ENCODE data around the gene PLS3.
A peak's percentile ranks its signal among the peaks of the same experiment; 100 is the strongest.
"Not testable (repeated sequence)": the region's sequence is repeated elsewhere in the genome, so short reads cannot be mapped to it uniquely, and the experiment has no call there.

PLS3 gene

DNA sequence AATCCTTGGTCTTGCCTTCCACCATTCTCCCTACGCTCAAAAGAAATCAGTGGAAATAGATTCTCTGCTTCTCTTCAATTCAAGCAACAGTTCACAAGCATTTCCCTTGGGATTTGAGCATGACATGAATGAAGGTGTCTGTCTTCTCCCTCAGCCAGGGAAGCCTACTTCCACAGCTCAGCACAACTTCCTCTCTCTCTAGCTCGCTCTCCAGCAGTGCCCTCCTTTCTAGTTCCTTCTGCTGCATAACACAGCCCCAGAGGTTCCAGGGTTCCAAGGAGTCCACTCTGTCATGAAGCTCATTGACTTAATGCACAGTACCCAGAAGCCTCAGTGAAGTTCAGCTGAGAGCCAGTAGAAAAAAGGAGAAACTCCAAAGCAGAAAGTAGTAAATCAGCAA is 81.3 kb downstream of the PLS3 start:
- no peaks in the 10 kb centered on the region for H3K27me3 ChIP-seq (ENCODE audit: control insufficient read depth in 3 of 3, insufficient read depth in 3 of 3, low read depth in 1 of 3, low read length in 3 of 3)
- peaks cover 0 to 43% of the 10 kb centered on the region in 2 donors for H3K36me3 ChIP-seq (replicated peaks in 1 of 2; ENCODE audit: control insufficient read depth in 2 of 2, insufficient read depth in 2 of 2, low read length in 2 of 2)
- no peak overlapping the region for H2BK120ac ChIP-seq (ENCODE audit: low read depth, low read length)
- no peak overlapping the region for H2BK12ac ChIP-seq (ENCODE audit: low read length)
- H2BK5ac ChIP-seq (ENCODE audit: low read length), result no peak overlapping the region
- peaks cover 0 to 2% of the 10 kb centered on the region in 2 donors for H3K4me1 ChIP-seq (ENCODE audit: control insufficient read depth in 2 of 2, insufficient read depth in 1 of 2, low read depth in 1 of 2, low read length in 2 of 2)
- no peak overlapping the region for H3K9ac ChIP-seq (ENCODE audit: low read depth, low read length, poor library complexity)
- no peak overlapping the region for H2AK5ac ChIP-seq (ENCODE audit: low read depth, low read length)
- no peak overlapping the region for H4K8ac ChIP-seq (ENCODE audit: low read depth, low read length)
- H2BK15ac ChIP-seq (ENCODE audit: low read length), result no peak overlapping the region
- H3K27ac ChIP-seq (replicated peaks; ENCODE audit: low read length), result no peak overlapping the region
- H3K14ac ChIP-seq (ENCODE audit: low read length), result no peak overlapping the region
- no CpG with 5 or more reads among the region's 2 CpGs for WGBS, 2 donors (ENCODE audit: extremely low coverage in 2 of 2, insufficient read length in 2 of 2, insufficient replicate concordance in 1 of 2)
- H3K4ac ChIP-seq (ENCODE audit: low read length), result no peak overlapping the region
- H4K91ac ChIP-seq (ENCODE audit: low read depth, low read length, poor library complexity), result no peak overlapping the region
- no peak overlapping the region for H3K4me2 ChIP-seq (ENCODE audit: insufficient read depth, low read length, poor library complexity, severe bottlenecking)
- H3K79me1 ChIP-seq (ENCODE audit: low read depth, low read length), result no peaks in the 10 kb centered on the region
- no peak overlapping the region for H3K23ac ChIP-seq (ENCODE audit: low read depth, low read length, poor library complexity)
- H3K9me3 ChIP-seq (replicated peaks in 1 of 2; ENCODE audit: control insufficient read depth in 2 of 2, insufficient read depth in 1 of 2, low read depth in 1 of 2, low read length in 2 of 2), result no peaks in the 10 kb centered on the region
- H2AFZ ChIP-seq (ENCODE audit: low read length), result no peak overlapping the region
- no peak for DNase-seq (ENCODE audit: low spot score)
- H3K4me3 ChIP-seq (ENCODE audit: low read length in 2 of 2), result no peak overlapping the region
- H3K18ac ChIP-seq (ENCODE audit: low read length), result no peak overlapping the region

DNA sequence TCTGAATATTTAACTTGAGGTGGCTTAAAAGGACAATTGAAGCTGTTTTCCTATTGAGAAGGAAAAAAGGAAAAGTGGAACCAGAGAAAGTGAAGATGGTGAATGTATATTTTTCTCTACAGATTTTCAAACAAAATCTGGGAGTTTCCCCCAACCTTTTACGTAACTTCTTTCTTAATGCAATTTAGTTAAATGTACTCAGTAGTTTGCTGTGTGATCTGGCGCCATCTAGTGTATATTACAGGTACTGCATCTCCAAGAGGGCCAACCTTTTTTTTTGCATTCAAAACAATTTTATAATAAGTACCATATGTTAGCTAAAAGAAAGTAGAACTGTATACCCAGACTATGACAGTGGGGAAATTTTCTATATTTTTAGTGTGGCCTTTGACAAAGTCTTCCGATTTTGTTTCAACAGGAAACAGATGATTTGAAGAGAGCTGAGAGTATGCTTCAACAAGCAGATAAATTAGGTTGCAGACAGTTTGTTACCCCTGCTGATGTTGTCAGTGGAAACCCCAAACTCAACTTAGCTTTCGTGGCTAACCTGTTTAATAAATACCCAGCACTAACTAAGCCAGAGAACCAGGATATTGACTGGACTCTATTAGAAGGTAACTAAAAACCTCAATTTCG is 82.0 kb downstream of the PLS3 start:
- H3K4me2 ChIP-seq (ENCODE audit: insufficient read depth, low read length, poor library complexity, severe bottlenecking), result no peak overlapping the region
- no peak overlapping the region for H4K8ac ChIP-seq (ENCODE audit: low read depth, low read length)
- H3K9ac ChIP-seq (ENCODE audit: low read depth, low read length, poor library complexity), result no peak overlapping the region
- H2AK5ac ChIP-seq (ENCODE audit: low read depth, low read length), result no peak overlapping the region
- DNase-seq (ENCODE audit: low spot score), result peak; percentile 9
- peaks cover 0 to 2% of the 10 kb centered on the region in 2 donors for H3K4me1 ChIP-seq (ENCODE audit: control insufficient read depth in 2 of 2, insufficient read depth in 1 of 2, low read depth in 1 of 2, low read length in 2 of 2)
- H2BK5ac ChIP-seq (ENCODE audit: low read length), result no peak overlapping the region
- H3K36me3 ChIP-seq (replicated peaks in 1 of 2; ENCODE audit: control insufficient read depth in 2 of 2, insufficient read depth in 2 of 2, low read length in 2 of 2), result peaks cover 0 to 44% of the 10 kb centered on the region in 2 donors
- H3K4ac ChIP-seq (ENCODE audit: low read length), result no peak overlapping the region
- H2BK15ac ChIP-seq (ENCODE audit: low read length), result no peak overlapping the region
- no peaks in the 10 kb centered on the region for H3K27me3 ChIP-seq (ENCODE audit: control insufficient read depth in 3 of 3, insufficient read depth in 3 of 3, low read depth in 1 of 3, low read length in 3 of 3)
- H3K4me3 ChIP-seq (ENCODE audit: low read length in 2 of 2), result no peak overlapping the region
- H2AFZ ChIP-seq (ENCODE audit: low read length), result no peak overlapping the region
- no peaks in the 10 kb centered on the region for H3K9me3 ChIP-seq (replicated peaks in 1 of 2; ENCODE audit: control insufficient read depth in 2 of 2, insufficient read depth in 1 of 2, low read depth in 1 of 2, low read length in 2 of 2)
- H3K27ac ChIP-seq (replicated peaks; ENCODE audit: low read length), result no peak overlapping the region
- no CpG with 5 or more reads among the region's 5 CpGs for WGBS, 2 donors (ENCODE audit: extremely low coverage in 2 of 2, insufficient read length in 2 of 2, insufficient replicate concordance in 1 of 2)
- H3K14ac ChIP-seq (ENCODE audit: low read length), result no peak overlapping the region
- H3K23ac ChIP-seq (ENCODE audit: low read depth, low read length, poor library complexity), result no peak overlapping the region
- no peak overlapping the region for H2BK12ac ChIP-seq (ENCODE audit: low read length)
- H4K91ac ChIP-seq (ENCODE audit: low read depth, low read length, poor library complexity), result no peak overlapping the region
- H3K18ac ChIP-seq (ENCODE audit: low read length), result no peak overlapping the region
- no peaks in the 10 kb centered on the region for H3K79me1 ChIP-seq (ENCODE audit: low read depth, low read length)
- no peak overlapping the region for H2BK120ac ChIP-seq (ENCODE audit: low read depth, low read length)

DNA sequence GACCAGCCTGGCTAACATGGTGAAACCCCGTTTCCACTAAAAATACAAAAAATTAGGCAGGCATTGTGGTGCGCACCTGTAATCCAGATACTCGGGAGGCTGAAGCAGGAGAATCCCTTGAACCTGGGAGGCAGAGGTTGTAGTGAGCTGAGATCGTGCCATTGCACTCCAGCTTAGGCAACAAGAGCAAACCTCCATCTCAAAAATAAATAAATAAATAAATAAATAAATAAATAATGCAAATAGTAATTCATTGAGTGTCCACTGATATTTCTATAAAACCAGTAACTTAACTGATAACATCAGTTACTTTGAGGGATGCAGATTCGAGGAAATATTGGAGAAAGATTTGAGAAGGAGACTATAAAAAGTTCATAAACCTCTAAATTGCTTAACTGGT is 83.4 kb downstream of the PLS3 start:
- not testable (repeated sequence) for H2AK5ac ChIP-seq (ENCODE audit: low read depth, low read length); H3K14ac ChIP-seq (ENCODE audit: low read length); H2BK5ac ChIP-seq (ENCODE audit: low read length); H3K23ac ChIP-seq (ENCODE audit: low read depth, low read length, poor library complexity); H3K4me2 ChIP-seq (ENCODE audit: insufficient read depth, low read length, poor library complexity, severe bottlenecking); H3K27me3 ChIP-seq (ENCODE audit: control insufficient read depth in 3 of 3, insufficient read depth in 3 of 3, low read depth in 1 of 3, low read length in 3 of 3); H2BK12ac ChIP-seq (ENCODE audit: low read length); H2BK120ac ChIP-seq (ENCODE audit: low read depth, low read length); H3K79me1 ChIP-seq (ENCODE audit: low read depth, low read length); H3K4me3 ChIP-seq (ENCODE audit: low read length in 2 of 2); H2BK15ac ChIP-seq (ENCODE audit: low read length); H3K9ac ChIP-seq (ENCODE audit: low read depth, low read length, poor library complexity); H3K4ac ChIP-seq (ENCODE audit: low read length); H3K9me3 ChIP-seq (replicated peaks in 1 of 2; ENCODE audit: control insufficient read depth in 2 of 2, insufficient read depth in 1 of 2, low read depth in 1 of 2, low read length in 2 of 2); H3K27ac ChIP-seq (replicated peaks; ENCODE audit: low read length); H4K91ac ChIP-seq (ENCODE audit: low read depth, low read length, poor library complexity); H4K8ac ChIP-seq (ENCODE audit: low read depth, low read length); DNase-seq (ENCODE audit: low spot score); H3K18ac ChIP-seq (ENCODE audit: low read length); H2AFZ ChIP-seq (ENCODE audit: low read length); H3K4me1 ChIP-seq (ENCODE audit: control insufficient read depth in 2 of 2, insufficient read depth in 1 of 2, low read depth in 1 of 2, low read length in 2 of 2)
- peaks cover 0 to 57% of the 10 kb centered on the region in 2 donors for H3K36me3 ChIP-seq (replicated peaks in 1 of 2; ENCODE audit: control insufficient read depth in 2 of 2, insufficient read depth in 2 of 2, low read length in 2 of 2)
- no CpG with 5 or more reads among the region's 5 CpGs for WGBS, 2 donors (ENCODE audit: extremely low coverage in 2 of 2, insufficient read length in 2 of 2, insufficient replicate concordance in 1 of 2)

- no peak for DNase-seq (ENCODE audit: low spot score)
- Histone ChIP-seq H4K8ac (ENCODE audit: low read depth, low read length) (no peak overlapping the region), H2AK5ac (ENCODE audit: low read depth, low read length) (no peak overlapping the region), H3K79me1 (ENCODE audit: low read depth, low read length) (no peaks in the 10 kb centered on the region), H3K4me2 (ENCODE audit: insufficient read depth, low read length, poor library complexity, severe bottlenecking) (no peak overlapping the region), H3K14ac (ENCODE audit: low read length) (no peak overlapping the region), H3K27ac (replicated peaks; ENCODE audit: low read length) (no peak overlapping the region), H3K4me3 (ENCODE audit: low read length in 2 of 2) (no peak overlapping the region), H3K9me3 (replicated peaks in 1 of 2; ENCODE audit: control insufficient read depth in 2 of 2, insufficient read depth in 1 of 2, low read depth in 1 of 2, low read length in 2 of 2) (no peaks in the 10 kb centered on the region), H4K91ac (ENCODE audit: low read depth, low read length, poor library complexity) (no peak overlapping the region), H2AFZ (ENCODE audit: low read length) (no peak overlapping the region), H3K4ac (ENCODE audit: low read length) (no peak overlapping the region), H3K4me1 (ENCODE audit: control insufficient read depth in 2 of 2, insufficient read depth in 1 of 2, low read depth in 1 of 2, low read length in 2 of 2) (no peaks in the 10 kb centered on the region), H2BK5ac (ENCODE audit: low read length) (no peak overlapping the region), H3K27me3 (ENCODE audit: control insufficient read depth in 3 of 3, insufficient read depth in 3 of 3, low read depth in 1 of 3, low read length in 3 of 3) (peaks cover 0 to 3% (median 0%) of the 10 kb centered on the region in 3 experiments), H2BK120ac (ENCODE audit: low read depth, low read length) (no peak overlapping the region), H2BK15ac (ENCODE audit: low read length) (no peak overlapping the region), H3K36me3 (replicated peaks in 1 of 2; ENCODE audit: control insufficient read depth in 2 of 2, insufficient read depth in 2 of 2, low read length in 2 of 2) (peaks cover 0 to 53% of the 10 kb centered on the region in 2 donors), H3K18ac (ENCODE audit: low read length) (no peak overlapping the region), H3K9ac (ENCODE audit: low read depth, low read length, poor library complexity) (no peak overlapping the region), H2BK12ac (ENCODE audit: low read length) (no peak overlapping the region), H3K23ac (ENCODE audit: low read depth, low read length, poor library complexity) (no peak overlapping the region)
- WGBS, 2 donors (ENCODE audit: extremely low coverage in 2 of 2, insufficient read length in 2 of 2, insufficient replicate concordance in 1 of 2), result no CpG with 5 or more reads among the region's 5 CpGs
Measured at GRCh38 chrX:115649461-115650063, 88.6 kb downstream of the PLS3 start.
